ENCODE measurements around the gene GNAQ.

DNA sequence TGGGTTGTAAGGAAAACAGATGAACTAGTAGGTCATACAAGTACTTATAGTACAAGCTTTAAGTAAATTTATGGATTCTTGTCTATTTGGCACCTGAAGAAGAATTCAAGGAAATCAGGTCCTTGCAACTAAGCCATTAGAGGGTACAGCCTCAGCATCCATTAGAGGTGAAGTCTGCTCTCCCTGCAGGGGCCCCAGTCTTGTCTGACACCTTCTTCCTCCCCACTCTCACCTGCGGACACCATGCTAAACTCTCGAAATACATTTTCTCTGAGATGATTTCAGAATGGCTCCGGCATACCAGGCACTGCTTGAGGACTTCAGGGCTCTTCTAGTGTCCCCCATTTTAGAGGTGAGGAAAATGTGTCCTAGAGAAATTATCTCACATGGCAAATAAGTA, 137.9 kb downstream of the GNAQ start:
- TF ChIP-seq REST (IDR thresholded peaks at IDR 0.05; ENCODE audit: low read depth) (no peak), ZFX (IDR thresholded peaks at IDR 0.05) (no peak), EZH2 (IDR thresholded peaks at IDR 0.05) (no peak), POLR2AphosphoS5 (IDR thresholded peaks at IDR 0.05; ENCODE audit: low read depth, low read length) (no peak), JUND (IDR thresholded peaks at IDR 0.05) (no peak), ZNF274 (IDR thresholded peaks at IDR 0.05; ENCODE audit: low read depth, low read length) (no peak), EZH2phosphoT487 (IDR thresholded peaks at IDR 0.05; ENCODE audit: borderline replicate concordance) (no peak), RAD21 (IDR thresholded peaks at IDR 0.05; ENCODE audit: low read depth) (no peak), ELF1 (IDR thresholded peaks at IDR 0.05; ENCODE audit: borderline replicate concordance, low read depth) (no peak), MAX (IDR thresholded peaks at IDR 0.05) (no peak)
- TF ChIP-seq, protein P1, sequence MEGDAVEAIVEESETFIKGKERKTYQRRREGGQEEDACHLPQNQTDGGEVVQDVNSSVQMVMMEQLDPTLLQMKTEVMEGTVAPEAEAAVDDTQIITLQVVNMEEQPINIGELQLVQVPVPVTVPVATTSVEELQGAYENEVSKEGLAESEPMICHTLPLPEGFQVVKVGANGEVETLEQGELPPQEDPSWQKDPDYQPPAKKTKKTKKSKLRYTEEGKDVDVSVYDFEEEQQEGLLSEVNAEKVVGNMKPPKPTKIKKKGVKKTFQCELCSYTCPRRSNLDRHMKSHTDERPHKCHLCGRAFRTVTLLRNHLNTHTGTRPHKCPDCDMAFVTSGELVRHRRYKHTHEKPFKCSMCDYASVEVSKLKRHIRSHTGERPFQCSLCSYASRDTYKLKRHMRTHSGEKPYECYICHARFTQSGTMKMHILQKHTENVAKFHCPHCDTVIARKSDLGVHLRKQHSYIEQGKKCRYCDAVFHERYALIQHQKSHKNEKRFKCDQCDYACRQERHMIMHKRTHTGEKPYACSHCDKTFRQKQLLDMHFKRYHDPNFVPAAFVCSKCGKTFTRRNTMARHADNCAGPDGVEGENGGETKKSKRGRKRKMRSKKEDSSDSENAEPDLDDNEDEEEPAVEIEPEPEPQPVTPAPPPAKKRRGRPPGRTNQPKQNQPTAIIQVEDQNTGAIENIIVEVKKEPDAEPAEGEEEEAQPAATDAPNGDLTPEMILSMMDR (IDR thresholded peaks at IDR 0.05 in 2 of 3, conservative IDR thresholded peaks at IDR 0.05 in 1 of 3; ENCODE audit: borderline replicate concordance in 1 of 3, insufficient read depth in 1 of 3, low read depth in 2 of 3, low read length in 2 of 3): no peak
